ENCODE data around the gene RAI1.

RAI1 gene

GRCh38 chr17:17740615-17741348, 59.5 kb downstream of the RAI1 start:
- Histone ChIP-seq H3K27ac (ENCODE audit: low read length) (peak overlapping the region; percentile 73), H3K4me1 (ENCODE audit: control insufficient read depth, insufficient read depth, low read length) (peaks cover 46% of the 10 kb centered on the region), H3K9me3 (ENCODE audit: control insufficient read depth in 2 of 2, low read length in 2 of 2) (no peaks in the 10 kb centered on the region), H3K36me3 (ENCODE audit: control insufficient read depth in 2 of 2, insufficient read depth in 2 of 2, low read length in 2 of 2) (no peaks in the 10 kb centered on the region), H3K4me3 (ENCODE audit: low read length in 2 of 2) (peak overlapping the region in 1 of 2 donors; percentile 47), H3K9ac (ENCODE audit: low read length in 2 of 2) (peak overlapping the region; percentile 55 to 59), H3K27me3 (ENCODE audit: control insufficient read depth in 1 of 2, insufficient read depth in 2 of 2, low read length in 2 of 2) (no peaks in the 10 kb centered on the region)

- Histone ChIP-seq H3K9ac (ENCODE audit: low read length in 2 of 2) (peak overlapping the region; percentile 55 to 59), H3K9me3 (ENCODE audit: control insufficient read depth in 2 of 2, low read length in 2 of 2) (no peaks in the 10 kb centered on the region), H3K36me3 (ENCODE audit: control insufficient read depth in 2 of 2, insufficient read depth in 2 of 2, low read length in 2 of 2) (no peaks in the 10 kb centered on the region), H3K4me1 (ENCODE audit: control insufficient read depth, insufficient read depth, low read length) (peaks cover 46% of the 10 kb centered on the region), H3K4me3 (ENCODE audit: low read length in 2 of 2) (peak overlapping the region in 1 of 2 donors; percentile 47), H3K27me3 (ENCODE audit: control insufficient read depth in 1 of 2, insufficient read depth in 2 of 2, low read length in 2 of 2) (no peaks in the 10 kb centered on the region), H3K27ac (ENCODE audit: low read length) (peak overlapping the region; percentile 73)
Observed at GRCh38 chr17:17741349-17742023, 60.2 kb downstream of the RAI1 start.

GRCh38 chr17:17742133-17742621, 60.9 kb downstream of the RAI1 start:
- Histone ChIP-seq H3K36me3 (ENCODE audit: control insufficient read depth in 2 of 2, insufficient read depth in 2 of 2, low read length in 2 of 2) (no peaks in the 10 kb centered on the region), H3K27me3 (ENCODE audit: control insufficient read depth in 1 of 2, insufficient read depth in 2 of 2, low read length in 2 of 2) (no peaks in the 10 kb centered on the region), H3K4me1 (ENCODE audit: control insufficient read depth, insufficient read depth, low read length) (peaks cover 48% of the 10 kb centered on the region), H3K9me3 (ENCODE audit: control insufficient read depth in 2 of 2, low read length in 2 of 2) (no peaks in the 10 kb centered on the region), H3K9ac (ENCODE audit: low read length in 2 of 2) (no peak overlapping the region), H3K27ac (ENCODE audit: low read length) (peak overlapping the region; percentile 73), H3K4me3 (ENCODE audit: low read length in 2 of 2) (no peak overlapping the region)

GRCh38 chr17:17742688-17743390, 61.6 kb downstream of the RAI1 start:
- Histone ChIP-seq H3K9me3 (ENCODE audit: control insufficient read depth in 2 of 2, low read length in 2 of 2) (no peaks in the 10 kb centered on the region), H3K4me1 (ENCODE audit: control insufficient read depth, insufficient read depth, low read length) (peaks cover 45% of the 10 kb centered on the region), H3K36me3 (ENCODE audit: control insufficient read depth in 2 of 2, insufficient read depth in 2 of 2, low read length in 2 of 2) (no peaks in the 10 kb centered on the region), H3K4me3 (ENCODE audit: low read length in 2 of 2) (no peak overlapping the region), H3K27me3 (ENCODE audit: control insufficient read depth in 1 of 2, insufficient read depth in 2 of 2, low read length in 2 of 2) (no peaks in the 10 kb centered on the region), H3K9ac (ENCODE audit: low read length in 2 of 2) (no peak overlapping the region), H3K27ac (ENCODE audit: low read length) (no peak overlapping the region)

- no peaks in the 10 kb centered on the region for H3K9me3 ChIP-seq (ENCODE audit: control insufficient read depth in 2 of 2, low read length in 2 of 2)
- peaks cover 40% of the 10 kb centered on the region for H3K4me1 ChIP-seq (ENCODE audit: control insufficient read depth, insufficient read depth, low read length)
- no peak overlapping the region for H3K9ac ChIP-seq (ENCODE audit: low read length in 2 of 2)
- H3K36me3 ChIP-seq (ENCODE audit: control insufficient read depth in 2 of 2, insufficient read depth in 2 of 2, low read length in 2 of 2), result no peaks in the 10 kb centered on the region
- no peak overlapping the region for H3K4me3 ChIP-seq (ENCODE audit: low read length in 2 of 2)
- H3K27me3 ChIP-seq (ENCODE audit: control insufficient read depth in 1 of 2, insufficient read depth in 2 of 2, low read length in 2 of 2), result no peaks in the 10 kb centered on the region
- no peak overlapping the region for H3K27ac ChIP-seq (ENCODE audit: low read length)
Observed at GRCh38 chr17:17743391-17744112, 62.3 kb downstream of the RAI1 start.

GRCh38 chr17:17744116-17744515, 62.9 kb downstream of the RAI1 start:
- Histone ChIP-seq H3K9me3 (ENCODE audit: control insufficient read depth in 2 of 2, low read length in 2 of 2) (no peaks in the 10 kb centered on the region), H3K4me3 (ENCODE audit: low read length in 2 of 2) (no peak overlapping the region), H3K36me3 (ENCODE audit: control insufficient read depth in 2 of 2, insufficient read depth in 2 of 2, low read length in 2 of 2) (no peaks in the 10 kb centered on the region), H3K4me1 (ENCODE audit: control insufficient read depth, insufficient read depth, low read length) (peaks cover 34% of the 10 kb centered on the region), H3K9ac (ENCODE audit: low read length in 2 of 2) (no peak overlapping the region), H3K27ac (ENCODE audit: low read length) (no peak overlapping the region), H3K27me3 (ENCODE audit: control insufficient read depth in 1 of 2, insufficient read depth in 2 of 2, low read length in 2 of 2) (no peaks in the 10 kb centered on the region)

GRCh38 chr17:17745476-17746455, 64.5 kb downstream of the RAI1 start:
- Histone ChIP-seq H3K27me3 (ENCODE audit: control insufficient read depth in 1 of 2, insufficient read depth in 2 of 2, low read length in 2 of 2) (no peaks in the 10 kb centered on the region), H3K9me3 (ENCODE audit: control insufficient read depth in 2 of 2, low read length in 2 of 2) (no peaks in the 10 kb centered on the region), H3K4me1 (ENCODE audit: control insufficient read depth, insufficient read depth, low read length) (peaks cover 22% of the 10 kb centered on the region), H3K27ac (ENCODE audit: low read length) (no peak overlapping the region), H3K36me3 (ENCODE audit: control insufficient read depth in 2 of 2, insufficient read depth in 2 of 2, low read length in 2 of 2) (no peaks in the 10 kb centered on the region), H3K9ac (ENCODE audit: low read length in 2 of 2) (no peak overlapping the region), H3K4me3 (ENCODE audit: low read length in 2 of 2) (no peak overlapping the region)

GRCh38 chr17:17748179-17748578, 66.9 kb downstream of the RAI1 start:
- Histone ChIP-seq H3K4me1 (ENCODE audit: control insufficient read depth, insufficient read depth, low read length) (peaks cover 31% of the 10 kb centered on the region), H3K27ac (ENCODE audit: low read length) (no peak overlapping the region), H3K4me3 (ENCODE audit: low read length in 2 of 2) (no peak overlapping the region), H3K9ac (ENCODE audit: low read length in 2 of 2) (no peak overlapping the region), H3K36me3 (ENCODE audit: control insufficient read depth in 2 of 2, insufficient read depth in 2 of 2, low read length in 2 of 2) (no peaks in the 10 kb centered on the region), H3K9me3 (ENCODE audit: control insufficient read depth in 2 of 2, low read length in 2 of 2) (no peaks in the 10 kb centered on the region), H3K27me3 (ENCODE audit: control insufficient read depth in 1 of 2, insufficient read depth in 2 of 2, low read length in 2 of 2) (no peaks in the 10 kb centered on the region)

- no peaks in the 10 kb centered on the region for H3K36me3 ChIP-seq (ENCODE audit: control insufficient read depth in 2 of 2, insufficient read depth in 2 of 2, low read length in 2 of 2)
- H3K9ac ChIP-seq (ENCODE audit: low read length in 2 of 2), result no peak overlapping the region
- no peaks in the 10 kb centered on the region for H3K9me3 ChIP-seq (ENCODE audit: control insufficient read depth in 2 of 2, low read length in 2 of 2)
- H3K4me1 ChIP-seq (ENCODE audit: control insufficient read depth, insufficient read depth, low read length), result peaks cover 34% of the 10 kb centered on the region
- H3K27me3 ChIP-seq (ENCODE audit: control insufficient read depth in 1 of 2, insufficient read depth in 2 of 2, low read length in 2 of 2), result no peaks in the 10 kb centered on the region
- H3K27ac ChIP-seq (ENCODE audit: low read length), result no peak overlapping the region
- H3K4me3 ChIP-seq (ENCODE audit: low read length in 2 of 2), result no peak overlapping the region
Observed at GRCh38 chr17:17748604-17749003, 67.3 kb downstream of the RAI1 start.
